ENCODE data around the gene TNN. TPM values are rescaled to one million over a fixed set of nuclear protein-coding genes. Genes with fewer than 3 reads are reported as not detected.
A peak's percentile ranks its signal among the peaks of the same experiment; 100 is the strongest.

Gene TNN
- total RNA-seq, 1 donor from 2014 or later = not detected

GRCh38 chr1:175195798-175196197, 128.2 kb downstream of the TNN start:
- Mint-ChIP-seq H3K9me3 (no peaks in the 10 kb centered on the region), H3K4me3 (peak overlapping the region; percentile 29), H3K27me3 (no peaks in the 10 kb centered on the region), H3K36me3 (ENCODE audit: low read depth) (peaks cover 11% of the 10 kb centered on the region), H3K27ac (peak overlapping the region; percentile 63), H3K4me1 (peaks cover 84% of the 10 kb centered on the region)
- TF ChIP-seq CTCF (IDR thresholded peaks at IDR 0.05) = no peak
- ChIA-PET POLR2A (interaction anchor here (0.7 to 6.7 kb wide), 12 partner anchors 8 to 196 kb away, joined by 3 to 64 read pairs (median 6); partner anchors contain the start of genes CACYBP and MRPS14), CTCF (interaction anchor here (0.9 to 4.0 kb wide), 3 partner anchors 8 to 41 kb away, joined by 3 to 18 read pairs (median 3); no protein-coding TSS in a partner anchor)
- intact Hi-C loops (cut with micrococcal nuclease) = loop anchor here (1.0 kb wide), 1 partner anchor 9 kb away; no protein-coding TSS in a partner anchor
- no peak for DNase-seq
- ATAC-seq (ENCODE audit: low read depth) = peak; percentile 9

DNA sequence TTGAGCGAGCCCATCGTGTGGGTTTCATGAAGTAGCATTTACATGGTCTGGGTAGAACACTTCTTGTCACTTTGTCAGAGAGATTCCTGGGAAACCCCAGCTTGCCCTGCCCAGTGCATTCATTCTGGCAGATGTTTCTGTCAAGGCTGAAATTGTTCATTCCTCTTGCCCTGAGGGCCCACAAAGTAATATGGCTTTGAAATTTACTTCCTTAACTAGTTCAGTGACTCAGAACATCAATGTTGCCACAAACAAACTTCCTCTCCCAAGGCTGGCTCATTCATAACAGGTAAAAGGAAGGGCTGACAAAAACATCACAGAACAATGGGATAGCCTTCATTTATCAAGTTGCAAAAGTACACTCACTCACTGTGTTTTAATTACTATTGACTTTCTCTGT, 129.9 kb downstream of the TNN start:
- CTCF ChIA-PET = interaction anchor here (1.4 kb wide), 1 partner anchor 42 kb away, joined by 4 read pairs; no protein-coding TSS in a partner anchor
- H3K4me1 Mint-ChIP-seq = peaks cover 82% of the 10 kb centered on the region
- TF ChIP-seq CTCF (IDR thresholded peaks at IDR 0.05) = no peak
- H3K9me3 Mint-ChIP-seq = no peaks in the 10 kb centered on the region
- no peaks in the 10 kb centered on the region for H3K36me3 Mint-ChIP-seq (ENCODE audit: low read depth)
- intact Hi-C loops (cut with micrococcal nuclease) = loop anchor here (1.0 kb wide), 1 partner anchor 28 kb away; no protein-coding TSS in a partner anchor
- H3K27ac Mint-ChIP-seq = peak overlapping the region; percentile 63
- H3K27me3 Mint-ChIP-seq = no peaks in the 10 kb centered on the region
- peak; percentile 22 for ATAC-seq (ENCODE audit: low read depth)
- POLR2A ChIA-PET = interaction anchor here (1.3 to 6.7 kb wide), 3 partner anchors 8 to 28 kb away, joined by 5 to 64 read pairs (median 8); no protein-coding TSS in a partner anchor
- peak overlapping the region; percentile 20 for H3K4me3 Mint-ChIP-seq
- DNase-seq = no peak

Other genes starting within 250 kb of the TNN start
- 90.9 and 98.8 TPM in 2 replicates for gene CACYBP, start 67.9 kb upstream of the TNN start, total RNA-seq
- 36.5 and 36.9 TPM in 2 replicates for gene MRPS14, start 44.4 kb upstream of the TNN start, total RNA-seq
- 55.5 and 57.2 TPM in 2 replicates for gene KIAA0040, start 124.9 kb downstream of the TNN start, total RNA-seq

Measured in activated B cell treated with CpG ODN at 0.5 μM for 24 hours (primary cell).